HCT116 (cell line): Measurements from ENCODE around the gene PIEZO2. TPM values are rescaled to one million over a fixed set of nuclear protein-coding genes. Genes with fewer than 3 reads are reported as not detected.

Source experiments
- ATAC-seq: fragments of 200-7000 bp; cut with Tn5 transposase; 2 replicates; pipeline ENCODE4 v1.9.1; 2020; ENCODE audit warnings: mild to moderate bottlenecking, moderate library complexity
- BruUV-seq: library from RNA; stranded (reverse); fragments of 400-500 nt; replicated peaks from 2 replicates; lab custom pipeline; 2021; lab: Mats Ljungman, UMichigan
- CTCF ChIA-PET: fragments of 300-600 bp; sonication (Branson Sonifier 250); formaldehyde crosslinking; loops from one replicate; lab custom pipeline; 2021; ENCODE audit warnings: antibody characterized with exemption; lab: Charles Lee
- POLR2A ChIA-PET: fragments of 300-600, 350-600 bp; sonication (Branson Sonifier 250); formaldehyde crosslinking; loops from one replicate; lab custom pipeline; 2021; ENCODE audit warnings: antibody characterized with exemption; lab: Charles Lee
- RAD21 ChIA-PET, 2 experiments: fragments of 300-600 bp; sonication (Branson Sonifier 250); formaldehyde crosslinking; loops; one replicate each; lab custom pipeline; 2023; ENCODE audit warnings: low total read pairs in 2 of 2; ENCODE audit not compliant: uncharacterized antibody in 2 of 2, unreplicated experiment in 2 of 2, low non-redundant PET in 1 of 2; lab: Charles Lee
- DNase-seq: peaks from one replicate; pipeline ENCODE4 v3.0.0-alpha.2; 2010; ENCODE audit warnings: low read depth, low spot score
- H2AFZ ChIP-seq: fragments of 200-600 bp; shearing (Covaris generic), sonication (generic); 2 replicates; pipeline ENCODE4 v1.6.1; 2017; ENCODE audit warnings: low read depth, mixed run types, mixed read lengths, antibody characterized with exemption, low read length; ENCODE audit not compliant: poor library complexity, severe bottlenecking
- H3K27ac ChIP-seq: 2 replicates; pipeline ENCODE4 v1.5.1; 2012; ENCODE audit warnings: low read depth, low read length
- H3K27me3 ChIP-seq: fragments of 200-600 bp; sonication (generic); 2 replicates; pipeline ENCODE4 v1.6.1; 2016; ENCODE audit warnings: mixed run types, low read length, mixed read lengths; ENCODE audit not compliant: insufficient read depth
- H3K36me3 ChIP-seq, 2 experiments: fragments of 200-500 bp in 1 of 2; fragments of 200-600 bp in 1 of 2; sonication (Bioruptor generic) in 1 of 2; sonication (generic) in 1 of 2; 2 replicates each; pipeline versions ENCODE4 v1.5.1 to v1.6.1; 2014 to 2016; ENCODE audit warnings: low read length in 2 of 2, inconsistent platforms in 1 of 2, mixed read lengths in 1 of 2, mixed run types in 1 of 2; ENCODE audit not compliant: insufficient read depth in 2 of 2, control insufficient read depth in 1 of 2
- H3K4me1 ChIP-seq, 2 experiments: fragments of 200-600 bp in 1 of 2; sonication (generic) in 1 of 2; 2 replicates each; pipeline versions ENCODE4 v1.5.1 to v1.6.1; 2012 to 2017; ENCODE audit warnings: low read length in 2 of 2, inconsistent platforms in 1 of 2, mild to moderate bottlenecking in 1 of 2, mixed read lengths in 1 of 2, mixed run types in 1 of 2, moderate library complexity in 1 of 2; ENCODE audit not compliant: insufficient read depth in 2 of 2, control insufficient read depth in 1 of 2
- H3K4me2 ChIP-seq: fragments of 200-600 bp; sonication (generic); 2 replicates; pipeline ENCODE4 v1.6.1; 2017; ENCODE audit warnings: mixed run types, low read length, mixed read lengths
- H3K4me3 ChIP-seq, 2 experiments: fragments of 200-600 bp in 1 of 2; sonication (generic) in 1 of 2; replicated peaks in 1 of 2; 2 replicates each; pipeline ENCODE4 v1.5.1; 2011 to 2016; ENCODE audit warnings: low read length in 2 of 2, control low read depth in 1 of 2, low read depth in 1 of 2, mild to moderate bottlenecking in 1 of 2, mixed read lengths in 1 of 2, mixed run types in 1 of 2
- H3K79me2 ChIP-seq: fragments of 200-600 bp; sonication (generic); 2 replicates; pipeline ENCODE4 v1.6.1; 2017; ENCODE audit warnings: mild to moderate bottlenecking, mixed run types, low read length, moderate library complexity, mixed read lengths; ENCODE audit not compliant: insufficient read depth
- H3K9ac ChIP-seq: fragments of 200-600 bp; sonication (generic); 2 replicates; pipeline ENCODE4 v1.6.1; 2016; ENCODE audit warnings: low read length, mixed read lengths
- H3K9me2 ChIP-seq: fragments of 200-600 bp; sonication (generic), shearing (Covaris generic); 2 replicates; pipeline ENCODE4 v1.6.1; 2017; ENCODE audit warnings: mixed run types, mild to moderate bottlenecking, moderate library complexity; ENCODE audit not compliant: insufficient read depth
- H3K9me3 ChIP-seq, 2 experiments: fragments of 200-500 bp in 1 of 2; fragments of 200-600 bp in 1 of 2; sonication (Bioruptor generic) in 1 of 2; sonication (generic) in 1 of 2; 2 replicates each; pipeline ENCODE4 v1.6.1; 2014 to 2017; ENCODE audit warnings: low read length in 2 of 2, mixed read lengths in 2 of 2, inconsistent platforms in 1 of 2, low read depth in 1 of 2, mild to moderate bottlenecking in 1 of 2, mixed run types in 1 of 2, moderate library complexity in 1 of 2; ENCODE audit not compliant: control insufficient read depth in 1 of 2, insufficient read depth in 1 of 2
- H4K20me1 ChIP-seq: fragments of 200-600 bp; sonication (generic), shearing (Covaris generic); 2 replicates; pipeline ENCODE4 v1.6.1; 2017; ENCODE audit warnings: mixed run types, mild to moderate bottlenecking, moderate library complexity; ENCODE audit not compliant: insufficient read depth
- CBX3 ChIP-seq: IDR thresholded peaks from 2 replicates; pipeline ENCODE4 v1.6.1; 2012; ENCODE audit warnings: low read depth
- CEBPB ChIP-seq: IDR thresholded peaks from 2 replicates; pipeline ENCODE4 v1.6.1; 2012; ENCODE audit warnings: low read depth
- EGR1 ChIP-seq: IDR thresholded peaks from 2 replicates; pipeline ENCODE4 v1.6.1; 2012; ENCODE audit warnings: low read depth
- EZH2 ChIP-seq: fragments of 200-600 bp; sonication (generic); IDR thresholded peaks from 2 replicates; pipeline ENCODE4 v1.6.1; 2017; ENCODE audit warnings: antibody characterized with exemption, mixed run types
- EZH2phosphoT487 ChIP-seq: fragments of 200-600 bp; IDR thresholded peaks from 2 replicates; pipeline ENCODE4 v1.6.1; 2018; ENCODE audit warnings: antibody characterized with exemption, borderline replicate concordance
- FOSL1 ChIP-seq: IDR thresholded peaks from 2 replicates; pipeline ENCODE4 v1.6.1; 2012; ENCODE audit warnings: low read depth
- JUND ChIP-seq: IDR thresholded peaks from 2 replicates; pipeline ENCODE4 v1.6.1; 2012
- POLR2AphosphoS5 ChIP-seq: IDR thresholded peaks from 2 replicates; pipeline ENCODE4 v1.6.1; 2011; ENCODE audit warnings: mild to moderate bottlenecking, low read depth, low read length, moderate library complexity
- RAD21 ChIP-seq: IDR thresholded peaks from 2 replicates; pipeline ENCODE4 v1.6.1; 2012; ENCODE audit warnings: low read depth, mild to moderate bottlenecking
- SIN3A ChIP-seq: IDR thresholded peaks from 2 replicates; pipeline ENCODE4 v1.6.1; 2012; ENCODE audit warnings: low read depth
- SP1 ChIP-seq: IDR thresholded peaks from 2 replicates; pipeline ENCODE4 v1.6.1; 2012; ENCODE audit warnings: low read depth
- SRF ChIP-seq: IDR thresholded peaks from 2 replicates; pipeline ENCODE4 v1.6.1; 2012; ENCODE audit warnings: low read depth
- YY1 ChIP-seq: IDR thresholded peaks from 2 replicates; pipeline ENCODE4 v1.6.1; 2011; ENCODE audit warnings: low read length, low read depth, moderate library complexity, mild to moderate bottlenecking; ENCODE audit not compliant: insufficient replicate concordance; ENCODE audit errors: extremely low read depth
- ZFX ChIP-seq: fragments of 450-650 bp; IDR thresholded peaks from 2 replicates; pipeline ENCODE4 v1.6.1; 2017
- ZNF274 ChIP-seq: fragments of 200-500 bp; sonication (Bioruptor generic); IDR thresholded peaks from 2 replicates; pipeline ENCODE4 v1.6.1; 2014; ENCODE audit warnings: mild to moderate bottlenecking, low read depth, low read length, inconsistent platforms
- intact Hi-C: fragments of 100-400 bp; cut with micrococcal nuclease; formaldehyde crosslinking; loops from 2 replicates; pipeline ENCODE4 v1.10.0; 2022
- total RNA-seq: library from RNA; stranded (reverse); gene quantifications from one replicate; pipeline ENCODE4 v1.2.1, GENCODE V29; 2021; ENCODE audit not compliant: unreplicated experiment
- TF ChIP-seq, protein P1 (sequence below), 3 experiments: fragments of 200-600 bp in 1 of 3; sonication (generic) in 1 of 3; IDR thresholded peaks in 2 of 3; conservative IDR thresholded peaks in 1 of 3; 2 replicates each; pipeline ENCODE4 v1.5.1; 2012 to 2017; ENCODE audit warnings: low read depth in 2 of 3, low read length in 2 of 3, antibody characterized with exemption in 1 of 3, borderline replicate concordance in 1 of 3, control low read depth in 1 of 3, mild to moderate bottlenecking in 1 of 3, mixed read lengths in 1 of 3, mixed run types in 1 of 3, moderate library complexity in 1 of 3; ENCODE audit not compliant: insufficient read depth in 1 of 3
- TF ChIP-seq, protein P2 (sequence below): IDR thresholded peaks from 2 replicates; pipeline ENCODE4 v1.6.1; 2012; ENCODE audit warnings: low read depth
- TF ChIP-seq, protein P3 (sequence below): IDR thresholded peaks from 2 replicates; pipeline ENCODE4 v1.6.1; 2011; ENCODE audit warnings: mild to moderate bottlenecking, low read length, moderate library complexity; ENCODE audit not compliant: insufficient replicate concordance; ENCODE audit errors: extremely low read depth
- TF ChIP-seq, protein P4 (sequence below): IDR thresholded peaks from 2 replicates; pipeline ENCODE4 v1.6.1; 2012
- TF ChIP-seq, protein P5 (sequence below): IDR thresholded peaks from 2 replicates; pipeline ENCODE4 v1.6.1; 2012

Gene PIEZO2
- total RNA-seq, 1 experiment from 2014 or later = 0.34 TPM

DNA sequence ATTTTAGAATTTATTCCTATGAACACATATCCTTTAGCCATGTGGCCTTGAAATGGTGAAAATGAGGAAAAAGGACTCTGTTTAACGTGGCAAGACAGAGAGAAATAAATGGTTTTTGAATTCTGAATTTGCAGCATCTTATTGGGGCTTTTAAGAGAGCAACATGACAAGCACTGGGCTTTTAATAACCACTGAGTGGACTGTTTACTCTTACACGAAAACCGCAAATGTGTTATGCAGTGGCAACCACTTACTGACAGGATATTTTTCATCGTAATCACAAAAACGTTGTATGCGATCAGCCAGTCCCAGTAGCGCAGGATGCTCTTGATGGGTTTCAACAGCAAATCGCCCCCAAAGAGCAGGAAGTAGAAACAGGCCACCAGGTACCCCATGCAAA, 397.0 kb downstream of the PIEZO2 start:
- ATAC-seq = no peak
- RAD21 ChIA-PET = no interaction called here
- Histone ChIP-seq H3K36me3 (no peaks in the 10 kb centered on the region), H3K27me3 (peaks cover 33% of the 10 kb centered on the region), H4K20me1 (no peaks in the 10 kb centered on the region)
- TF ChIP-seq RAD21 = no peak
- TF ChIP-seq, protein P1, sequence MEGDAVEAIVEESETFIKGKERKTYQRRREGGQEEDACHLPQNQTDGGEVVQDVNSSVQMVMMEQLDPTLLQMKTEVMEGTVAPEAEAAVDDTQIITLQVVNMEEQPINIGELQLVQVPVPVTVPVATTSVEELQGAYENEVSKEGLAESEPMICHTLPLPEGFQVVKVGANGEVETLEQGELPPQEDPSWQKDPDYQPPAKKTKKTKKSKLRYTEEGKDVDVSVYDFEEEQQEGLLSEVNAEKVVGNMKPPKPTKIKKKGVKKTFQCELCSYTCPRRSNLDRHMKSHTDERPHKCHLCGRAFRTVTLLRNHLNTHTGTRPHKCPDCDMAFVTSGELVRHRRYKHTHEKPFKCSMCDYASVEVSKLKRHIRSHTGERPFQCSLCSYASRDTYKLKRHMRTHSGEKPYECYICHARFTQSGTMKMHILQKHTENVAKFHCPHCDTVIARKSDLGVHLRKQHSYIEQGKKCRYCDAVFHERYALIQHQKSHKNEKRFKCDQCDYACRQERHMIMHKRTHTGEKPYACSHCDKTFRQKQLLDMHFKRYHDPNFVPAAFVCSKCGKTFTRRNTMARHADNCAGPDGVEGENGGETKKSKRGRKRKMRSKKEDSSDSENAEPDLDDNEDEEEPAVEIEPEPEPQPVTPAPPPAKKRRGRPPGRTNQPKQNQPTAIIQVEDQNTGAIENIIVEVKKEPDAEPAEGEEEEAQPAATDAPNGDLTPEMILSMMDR (IDR thresholded peaks at IDR 0.05 in 2 of 3, conservative IDR thresholded peaks at IDR 0.05 in 1 of 3; ENCODE audit: borderline replicate concordance in 1 of 3, insufficient read depth in 1 of 3, low read depth in 2 of 3, low read length in 2 of 3) = no peak
- TF ChIP-seq EZH2phosphoT487 = no peak
- TF ChIP-seq EGR1 = no peak
- no peak for TF ChIP-seq POLR2AphosphoS5
- TF ChIP-seq, protein P2, sequence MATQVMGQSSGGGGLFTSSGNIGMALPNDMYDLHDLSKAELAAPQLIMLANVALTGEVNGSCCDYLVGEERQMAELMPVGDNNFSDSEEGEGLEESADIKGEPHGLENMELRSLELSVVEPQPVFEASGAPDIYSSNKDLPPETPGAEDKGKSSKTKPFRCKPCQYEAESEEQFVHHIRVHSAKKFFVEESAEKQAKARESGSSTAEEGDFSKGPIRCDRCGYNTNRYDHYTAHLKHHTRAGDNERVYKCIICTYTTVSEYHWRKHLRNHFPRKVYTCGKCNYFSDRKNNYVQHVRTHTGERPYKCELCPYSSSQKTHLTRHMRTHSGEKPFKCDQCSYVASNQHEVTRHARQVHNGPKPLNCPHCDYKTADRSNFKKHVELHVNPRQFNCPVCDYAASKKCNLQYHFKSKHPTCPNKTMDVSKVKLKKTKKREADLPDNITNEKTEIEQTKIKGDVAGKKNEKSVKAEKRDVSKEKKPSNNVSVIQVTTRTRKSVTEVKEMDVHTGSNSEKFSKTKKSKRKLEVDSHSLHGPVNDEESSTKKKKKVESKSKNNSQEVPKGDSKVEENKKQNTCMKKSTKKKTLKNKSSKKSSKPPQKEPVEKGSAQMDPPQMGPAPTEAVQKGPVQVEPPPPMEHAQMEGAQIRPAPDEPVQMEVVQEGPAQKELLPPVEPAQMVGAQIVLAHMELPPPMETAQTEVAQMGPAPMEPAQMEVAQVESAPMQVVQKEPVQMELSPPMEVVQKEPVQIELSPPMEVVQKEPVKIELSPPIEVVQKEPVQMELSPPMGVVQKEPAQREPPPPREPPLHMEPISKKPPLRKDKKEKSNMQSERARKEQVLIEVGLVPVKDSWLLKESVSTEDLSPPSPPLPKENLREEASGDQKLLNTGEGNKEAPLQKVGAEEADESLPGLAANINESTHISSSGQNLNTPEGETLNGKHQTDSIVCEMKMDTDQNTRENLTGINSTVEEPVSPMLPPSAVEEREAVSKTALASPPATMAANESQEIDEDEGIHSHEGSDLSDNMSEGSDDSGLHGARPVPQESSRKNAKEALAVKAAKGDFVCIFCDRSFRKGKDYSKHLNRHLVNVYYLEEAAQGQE = no peak
- TF ChIP-seq, protein P3, sequence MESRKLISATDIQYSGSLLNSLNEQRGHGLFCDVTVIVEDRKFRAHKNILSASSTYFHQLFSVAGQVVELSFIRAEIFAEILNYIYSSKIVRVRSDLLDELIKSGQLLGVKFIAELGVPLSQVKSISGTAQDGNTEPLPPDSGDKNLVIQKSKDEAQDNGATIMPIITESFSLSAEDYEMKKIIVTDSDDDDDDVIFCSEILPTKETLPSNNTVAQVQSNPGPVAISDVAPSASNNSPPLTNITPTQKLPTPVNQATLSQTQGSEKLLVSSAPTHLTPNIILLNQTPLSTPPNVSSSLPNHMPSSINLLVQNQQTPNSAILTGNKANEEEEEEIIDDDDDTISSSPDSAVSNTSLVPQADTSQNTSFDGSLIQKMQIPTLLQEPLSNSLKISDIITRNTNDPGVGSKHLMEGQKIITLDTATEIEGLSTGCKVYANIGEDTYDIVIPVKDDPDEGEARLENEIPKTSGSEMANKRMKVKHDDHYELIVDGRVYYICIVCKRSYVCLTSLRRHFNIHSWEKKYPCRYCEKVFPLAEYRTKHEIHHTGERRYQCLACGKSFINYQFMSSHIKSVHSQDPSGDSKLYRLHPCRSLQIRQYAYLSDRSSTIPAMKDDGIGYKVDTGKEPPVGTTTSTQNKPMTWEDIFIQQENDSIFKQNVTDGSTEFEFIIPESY = no peak
- TF ChIP-seq SRF = no peak
- TF ChIP-seq ZFX = no peak
- TF ChIP-seq, protein P4, sequence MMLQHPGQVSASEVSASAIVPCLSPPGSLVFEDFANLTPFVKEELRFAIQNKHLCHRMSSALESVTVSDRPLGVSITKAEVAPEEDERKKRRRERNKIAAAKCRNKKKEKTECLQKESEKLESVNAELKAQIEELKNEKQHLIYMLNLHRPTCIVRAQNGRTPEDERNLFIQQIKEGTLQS = no peak
- no peak for TF ChIP-seq EZH2
- TF ChIP-seq ZNF274 = no peak
- TF ChIP-seq CEBPB = no peak
- TF ChIP-seq SP1 = no peak
- no peak for TF ChIP-seq FOSL1
- TF ChIP-seq, protein P5, sequence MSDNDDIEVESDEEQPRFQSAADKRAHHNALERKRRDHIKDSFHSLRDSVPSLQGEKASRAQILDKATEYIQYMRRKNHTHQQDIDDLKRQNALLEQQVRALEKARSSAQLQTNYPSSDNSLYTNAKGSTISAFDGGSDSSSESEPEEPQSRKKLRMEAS = no peak
- TF ChIP-seq CBX3 = no peak
- no peak for TF ChIP-seq SIN3A
- no peak for TF ChIP-seq YY1
- TF ChIP-seq JUND = no peak
- TF ChIP-seq, all 23 proteins: peak for 0
- Histone ChIP-seq H3K9me2 (no peaks in the 10 kb centered on the region), H3K9ac (no peak overlapping the region), H3K4me1 (no peaks in the 10 kb centered on the region), H3K79me2 (no peaks in the 10 kb centered on the region), H3K4me3 (no peak overlapping the region), H2AFZ (no peak overlapping the region), H3K9me3 (no peaks in the 10 kb centered on the region), H3K27ac (no peak overlapping the region), H3K4me2 (no peak overlapping the region)
- DNase-seq = no peak
- POLR2A ChIA-PET = no interaction called here
- intact Hi-C loops = no loop called here
- BruUV-seq = no TSS peak
- CTCF ChIA-PET = no interaction called here
